Measurements from ENCODE around the gene NAGS.
"Not testable (repeated sequence)": the region's sequence is repeated elsewhere in the genome, so short reads cannot be mapped to it uniquely, and the experiment has no call there.

NAGS gene

GRCh38 chr17:44022246-44022645, 17.8 kb downstream of the NAGS start:
- no peak for DNase-seq (ENCODE audit: low read depth)
- no peak overlapping the region for H3K4me3 ChIP-seq (ENCODE audit: low read depth, low read length)
- no peak for TF ChIP-seq CTCF (IDR thresholded peaks at IDR 0.05; ENCODE audit: low read depth, low read length, missing control alignments)

GRCh38 chr17:44023545-44024270, 19.3 kb downstream of the NAGS start:
- H3K4me3 ChIP-seq (ENCODE audit: low read depth, low read length), result no peak overlapping the region
- no peak for DNase-seq (ENCODE audit: low read depth)
- no peak for TF ChIP-seq CTCF (IDR thresholded peaks at IDR 0.05; ENCODE audit: low read depth, low read length, missing control alignments)

- no peak overlapping the region for H3K4me3 ChIP-seq (ENCODE audit: low read depth, low read length)
- no peak for DNase-seq (ENCODE audit: low read depth)
- TF ChIP-seq CTCF (IDR thresholded peaks at IDR 0.05; ENCODE audit: low read depth, low read length, missing control alignments), result no peak
Observed at GRCh38 chr17:44024271-44024663, 19.8 kb downstream of the NAGS start.

GRCh38 chr17:44024853-44025252, 20.4 kb downstream of the NAGS start:
- DNase-seq (ENCODE audit: low read depth), result no peak
- no peak for TF ChIP-seq CTCF (IDR thresholded peaks at IDR 0.05; ENCODE audit: low read depth, low read length, missing control alignments)
- H3K4me3 ChIP-seq (ENCODE audit: low read depth, low read length), result no peak overlapping the region

GRCh38 chr17:44029736-44030135, 25.3 kb downstream of the NAGS start:
- DNase-seq (ENCODE audit: low read depth), result no peak
- H3K4me3 ChIP-seq (ENCODE audit: low read depth, low read length), result no peak overlapping the region
- no peak for TF ChIP-seq CTCF (IDR thresholded peaks at IDR 0.05; ENCODE audit: low read depth, low read length, missing control alignments)

GRCh38 chr17:44030482-44030881, 26.1 kb downstream of the NAGS start:
- no peak for TF ChIP-seq CTCF (IDR thresholded peaks at IDR 0.05; ENCODE audit: low read depth, low read length, missing control alignments)
- no peak for DNase-seq (ENCODE audit: low read depth)
- no peak overlapping the region for H3K4me3 ChIP-seq (ENCODE audit: low read depth, low read length)

- DNase-seq (ENCODE audit: low read depth), result no peak
- no peak overlapping the region for H3K4me3 ChIP-seq (ENCODE audit: low read depth, low read length)
- no peak for TF ChIP-seq CTCF (IDR thresholded peaks at IDR 0.05; ENCODE audit: low read depth, low read length, missing control alignments)
Observed at GRCh38 chr17:44033861-44034408, 29.5 kb downstream of the NAGS start.

GRCh38 chr17:44034688-44035087, 30.3 kb downstream of the NAGS start:
- DNase-seq (ENCODE audit: low read depth); H3K4me3 ChIP-seq (ENCODE audit: low read depth, low read length): not testable (repeated sequence)
